Stimulated activated naive B cell treated with anti-CD40 and anti-IgM and Interleukin-4, amounts not matched to agents 10 μg/mL and 1 μg/mL and 100 μg/mL, for 72 hours (primary cell): ENCODE results near the gene CDK7.

Experiments
- ATAC-seq, 2 donors: fragments of 150-1000 bp; cut with Tn5 transposase; replicated peaks; 2 replicates each; pipeline ENCODE4 v1.10.0; 2021; ENCODE audit warnings: moderate library complexity in 1 of 2
- DNase-seq: peaks from one replicate; pipeline ENCODE4 v3.0.0; 2021
- H3K27ac Mint-ChIP-seq: one replicate; pipeline ENCODE4 v1.8.0; 2022; ENCODE audit warnings: mild to moderate bottlenecking, mixed read lengths
- H3K27me3 Mint-ChIP-seq, 2 donors: one replicate each; pipeline ENCODE4 v1.8.0; 2022; ENCODE audit warnings: mixed read lengths in 2 of 2
- H3K36me3 Mint-ChIP-seq, 2 donors: one replicate each; pipeline ENCODE4 v1.8.0; 2022; ENCODE audit warnings: mixed read lengths in 2 of 2, mild to moderate bottlenecking in 1 of 2
- H3K4me1 Mint-ChIP-seq, 2 donors: one replicate each; pipeline ENCODE4 v1.8.0; 2022; ENCODE audit warnings: mixed read lengths in 2 of 2, mild to moderate bottlenecking in 1 of 2
- H3K4me3 Mint-ChIP-seq, 2 donors: one replicate each; pipeline ENCODE4 v1.8.0; 2022; ENCODE audit warnings: mild to moderate bottlenecking in 2 of 2, mixed read lengths in 2 of 2, moderate library complexity in 1 of 2
- H3K9me3 Mint-ChIP-seq, 2 donors: one replicate each; pipeline ENCODE4 v1.8.0; 2022; ENCODE audit warnings: mixed read lengths in 2 of 2, mild to moderate bottlenecking in 1 of 2

Gene CDK7

GRCh38 chr5:69292306-69292705 is 57.6 kb downstream of the CDK7 start:
- Mint-ChIP-seq H3K27ac (no peak overlapping the region), H3K4me1 (no peaks in the 10 kb centered on the region), H3K36me3 (peaks cover 4 to 20% of the 10 kb centered on the region in 2 donors), H3K4me3 (no peak overlapping the region), H3K9me3 (no peaks in the 10 kb centered on the region), H3K27me3 (no peaks in the 10 kb centered on the region)
- no peak for ATAC-seq
- DNase-seq = no peak

DNA sequence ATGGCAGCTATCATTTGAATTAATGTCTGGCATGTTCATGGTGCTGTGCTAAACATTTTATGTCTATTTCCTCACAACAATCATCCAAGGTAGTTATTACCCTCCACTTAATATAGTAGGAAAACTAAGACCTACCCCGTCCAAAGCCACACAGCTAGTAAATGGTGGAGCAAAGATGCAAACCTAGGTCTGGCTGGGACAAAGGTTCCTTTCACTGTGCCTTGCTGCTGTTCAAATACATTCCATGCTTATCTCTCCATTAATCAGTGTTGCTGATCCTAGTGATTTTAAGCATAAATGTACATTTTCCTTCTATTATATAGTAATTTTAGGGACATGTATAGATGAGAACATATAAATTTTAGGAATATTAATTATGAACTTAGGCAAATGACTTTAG is 59.2 kb downstream of the CDK7 start:
- no peaks in the 10 kb centered on the region for H3K27me3 Mint-ChIP-seq
- H3K27ac Mint-ChIP-seq = no peak overlapping the region
- DNase-seq (no peak), ATAC-seq (no peak)
- H3K4me3 Mint-ChIP-seq = no peak overlapping the region
- H3K4me1 Mint-ChIP-seq = no peaks in the 10 kb centered on the region
- H3K36me3 Mint-ChIP-seq = peaks cover 9 to 23% of the 10 kb centered on the region in 2 donors
- H3K9me3 Mint-ChIP-seq = peaks cover 0 to 2% of the 10 kb centered on the region in 2 donors

GRCh38 chr5:69295088-69295754 is 60.5 kb downstream of the CDK7 start:
- no peak overlapping the region for H3K27ac Mint-ChIP-seq
- H3K4me1 Mint-ChIP-seq = no peaks in the 10 kb centered on the region
- H3K9me3 Mint-ChIP-seq = peaks cover 0 to 2% of the 10 kb centered on the region in 2 donors
- H3K4me3 Mint-ChIP-seq = no peak overlapping the region
- no peaks in the 10 kb centered on the region for H3K27me3 Mint-ChIP-seq
- no peak for ATAC-seq
- no peak for DNase-seq
- H3K36me3 Mint-ChIP-seq = peaks cover 17 to 34% of the 10 kb centered on the region in 2 donors

DNA sequence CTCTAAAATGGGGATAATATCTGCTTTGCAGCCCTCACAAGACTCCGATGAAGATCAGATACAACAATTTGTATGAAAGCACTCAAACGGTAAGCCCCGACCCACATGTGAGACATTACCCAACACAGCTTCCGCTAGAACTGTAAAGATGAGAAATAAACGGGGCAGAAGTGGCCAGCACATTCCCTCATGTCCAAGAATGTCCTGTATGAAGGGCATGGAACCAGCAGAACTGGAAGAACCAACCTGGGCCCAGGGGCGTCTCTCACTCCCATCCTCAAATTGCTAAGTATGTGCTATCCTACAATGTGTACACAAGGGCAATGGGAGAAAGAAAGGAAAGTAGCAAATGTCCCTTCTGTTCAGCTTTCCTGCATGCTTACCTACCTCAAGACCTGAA is 64.9 kb downstream of the CDK7 start:
- H3K9me3 Mint-ChIP-seq = peaks cover 0 to 2% of the 10 kb centered on the region in 2 donors
- peaks cover 16 to 32% of the 10 kb centered on the region in 2 donors for H3K36me3 Mint-ChIP-seq
- ATAC-seq (no peak), DNase-seq (no peak)
- H3K27ac Mint-ChIP-seq = no peak overlapping the region
- H3K4me1 Mint-ChIP-seq = no peaks in the 10 kb centered on the region
- no peaks in the 10 kb centered on the region for H3K27me3 Mint-ChIP-seq
- H3K4me3 Mint-ChIP-seq = no peak overlapping the region

GRCh38 chr5:69300537-69301203 is 66.0 kb downstream of the CDK7 start:
- peaks cover 17 to 35% of the 10 kb centered on the region in 2 donors for H3K36me3 Mint-ChIP-seq
- no peaks in the 10 kb centered on the region for H3K27me3 Mint-ChIP-seq
- DNase-seq (no peak), ATAC-seq (no peak)
- no peak overlapping the region for H3K27ac Mint-ChIP-seq
- H3K4me1 Mint-ChIP-seq = no peaks in the 10 kb centered on the region
- H3K4me3 Mint-ChIP-seq = no peak overlapping the region
- H3K9me3 Mint-ChIP-seq = peaks cover 0 to 2% of the 10 kb centered on the region in 2 donors

DNA sequence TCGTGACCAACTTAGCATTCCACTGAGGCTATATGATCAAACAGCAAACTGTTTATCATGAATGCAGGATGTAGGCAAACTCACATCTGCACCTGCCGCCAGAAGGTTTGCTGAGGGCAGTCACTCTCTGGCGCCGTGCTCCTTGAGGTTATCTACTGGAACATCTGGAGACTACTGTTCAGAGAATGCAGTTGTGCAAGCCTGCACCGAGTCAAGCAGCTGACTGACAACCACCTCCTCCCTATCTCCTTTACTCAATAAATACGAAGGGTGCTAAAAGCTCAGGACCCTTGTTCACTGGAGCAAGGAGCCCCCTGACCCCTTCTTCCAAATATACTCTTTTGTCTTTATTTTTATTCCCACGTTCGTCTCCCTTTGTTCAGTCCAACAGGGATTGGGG is 70.8 kb downstream of the CDK7 start:
- DNase-seq (no peak), ATAC-seq (no peak)
- Mint-ChIP-seq H3K27me3 (no peaks in the 10 kb centered on the region), H3K4me1 (no peaks in the 10 kb centered on the region), H3K27ac (no peak overlapping the region), H3K4me3 (no peak overlapping the region), H3K9me3 (peaks cover 0 to 16% of the 10 kb centered on the region in 2 donors), H3K36me3 (peaks cover 36 to 56% of the 10 kb centered on the region in 2 donors)

DNA sequence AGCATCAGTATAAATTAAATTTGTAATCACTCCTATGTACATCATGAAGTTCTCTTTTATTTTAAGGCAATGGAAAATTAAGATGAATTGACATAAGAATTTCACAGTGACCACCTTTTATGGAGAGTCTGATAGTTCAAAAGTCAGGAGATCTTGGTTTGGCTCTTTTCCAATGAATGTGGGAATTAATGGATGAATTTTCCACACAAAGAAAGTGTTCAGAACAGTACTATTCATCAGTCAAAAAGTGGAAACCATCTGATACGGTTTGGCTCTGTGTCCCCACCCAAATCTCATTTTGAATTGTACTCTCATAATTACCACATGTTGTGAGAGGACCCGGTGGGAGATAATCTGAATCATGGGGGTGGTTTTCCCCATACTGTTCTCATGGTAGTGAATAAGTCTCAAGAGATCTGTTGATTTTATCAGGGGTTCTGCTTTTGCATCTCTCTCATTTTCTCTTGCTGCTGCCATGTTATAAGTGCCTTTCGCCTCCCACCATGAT is 73.4 kb downstream of the CDK7 start:
- H3K27me3 Mint-ChIP-seq = no peaks in the 10 kb centered on the region
- ATAC-seq (no peak), DNase-seq (no peak)
- H3K36me3 Mint-ChIP-seq = peaks cover 42 to 67% of the 10 kb centered on the region in 2 donors
- no peak overlapping the region for H3K4me3 Mint-ChIP-seq
- no peak overlapping the region for H3K27ac Mint-ChIP-seq
- no peaks in the 10 kb centered on the region for H3K4me1 Mint-ChIP-seq
- H3K9me3 Mint-ChIP-seq = peaks cover 0 to 16% of the 10 kb centered on the region in 2 donors

DNA sequence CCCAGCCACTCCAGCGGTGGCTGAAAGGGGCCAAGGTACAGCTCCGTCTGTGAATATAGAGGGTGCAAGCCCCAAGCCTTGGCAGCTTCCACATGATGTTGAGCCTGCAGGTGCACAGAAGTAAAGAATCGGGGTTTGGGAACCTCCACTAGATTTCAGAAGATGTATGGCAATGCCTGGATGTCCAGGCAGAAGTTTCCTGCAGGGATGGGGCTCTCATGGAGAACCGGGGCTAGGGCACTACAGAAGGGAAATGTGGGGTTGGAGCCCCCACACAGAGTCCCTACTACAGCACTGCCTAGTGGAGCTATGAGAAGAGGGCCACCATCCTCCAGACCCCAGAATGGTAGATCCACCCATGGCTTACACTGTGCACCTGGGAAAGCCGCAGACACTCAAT is 74.7 kb downstream of the CDK7 start:
- Mint-ChIP-seq H3K36me3 (peaks cover 43 to 73% of the 10 kb centered on the region in 2 donors), H3K4me3 (no peak overlapping the region), H3K27ac (no peak overlapping the region), H3K4me1 (no peaks in the 10 kb centered on the region), H3K9me3 (peaks cover 0 to 16% of the 10 kb centered on the region in 2 donors), H3K27me3 (no peaks in the 10 kb centered on the region)
- ATAC-seq (no peak), DNase-seq (no peak)

DNA sequence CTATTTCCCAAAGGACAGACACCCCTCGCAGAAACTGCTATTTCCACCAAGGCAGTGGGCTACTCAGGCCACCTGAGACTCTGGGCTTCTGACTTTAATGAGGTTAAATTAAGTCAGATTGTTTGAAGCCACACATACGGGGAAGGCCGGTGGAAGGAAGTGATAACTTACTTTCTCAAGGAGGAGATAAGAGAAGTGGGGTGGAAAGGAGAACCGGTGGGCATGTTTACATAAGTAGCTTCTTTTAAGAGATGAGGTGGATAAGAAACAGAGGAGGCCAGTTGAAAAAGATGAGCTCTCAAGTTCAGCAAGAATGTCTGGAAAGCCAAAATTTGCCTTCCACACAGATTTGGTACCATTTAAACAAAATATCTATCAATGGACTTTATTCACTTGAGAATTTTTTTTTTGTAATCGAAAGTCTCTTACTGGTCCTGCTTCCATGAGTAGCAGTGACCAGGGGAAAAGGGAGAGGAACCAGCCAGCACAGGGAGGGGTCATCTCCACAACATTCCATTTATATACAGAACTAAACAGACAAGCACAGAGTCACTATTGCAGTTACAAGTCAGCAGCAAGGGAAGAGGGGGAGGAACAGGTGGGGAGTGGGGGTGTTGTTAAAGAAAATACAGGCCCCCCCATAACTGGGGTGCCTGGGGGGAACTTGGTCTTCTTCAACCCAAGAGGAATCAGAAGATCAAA is 77.9 kb downstream of the CDK7 start:
- Mint-ChIP-seq H3K4me3 (no peak overlapping the region), H3K27me3 (no peaks in the 10 kb centered on the region), H3K9me3 (peaks cover 0 to 16% of the 10 kb centered on the region in 2 donors), H3K36me3 (peaks cover 40 to 57% of the 10 kb centered on the region in 2 donors), H3K27ac (no peak overlapping the region), H3K4me1 (no peaks in the 10 kb centered on the region)
- ATAC-seq (no peak), DNase-seq (no peak)

DNA sequence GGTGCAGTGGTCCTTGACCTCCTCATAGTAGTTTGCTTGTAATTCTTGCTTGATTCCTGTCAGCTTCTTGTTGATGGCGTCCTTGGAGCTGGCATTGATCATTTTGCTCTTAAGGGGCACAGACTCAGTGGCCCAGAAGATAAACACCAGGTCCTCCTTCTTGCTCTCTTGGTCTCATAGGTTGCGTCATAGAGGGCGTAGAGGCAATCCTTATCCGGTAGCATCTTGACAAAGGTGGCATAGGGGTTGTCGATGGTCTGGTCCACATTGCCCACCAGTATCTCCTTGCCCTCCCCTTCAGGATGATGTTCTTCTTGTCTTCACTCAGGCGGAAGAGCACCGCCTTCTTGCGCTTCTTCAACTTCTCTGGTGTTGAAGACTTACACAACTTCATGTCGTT is 78.7 kb downstream of the CDK7 start:
- Mint-ChIP-seq H3K27ac (no peak overlapping the region), H3K27me3 (no peaks in the 10 kb centered on the region), H3K4me1 (no peaks in the 10 kb centered on the region), H3K36me3 (peaks cover 34 to 49% of the 10 kb centered on the region in 2 donors), H3K9me3 (peaks cover 0 to 15% of the 10 kb centered on the region in 2 donors), H3K4me3 (no peak overlapping the region)
- ATAC-seq (no peak), DNase-seq (no peak)

GRCh38 chr5:69315972-69316371 is 81.3 kb downstream of the CDK7 start:
- Mint-ChIP-seq H3K9me3 (no peaks in the 10 kb centered on the region), H3K27ac (no peak overlapping the region), H3K27me3 (no peaks in the 10 kb centered on the region), H3K4me1 (no peaks in the 10 kb centered on the region), H3K4me3 (no peak overlapping the region), H3K36me3 (peaks cover 15 to 42% of the 10 kb centered on the region in 2 donors)
- no peak for ATAC-seq
- DNase-seq = no peak

DNA sequence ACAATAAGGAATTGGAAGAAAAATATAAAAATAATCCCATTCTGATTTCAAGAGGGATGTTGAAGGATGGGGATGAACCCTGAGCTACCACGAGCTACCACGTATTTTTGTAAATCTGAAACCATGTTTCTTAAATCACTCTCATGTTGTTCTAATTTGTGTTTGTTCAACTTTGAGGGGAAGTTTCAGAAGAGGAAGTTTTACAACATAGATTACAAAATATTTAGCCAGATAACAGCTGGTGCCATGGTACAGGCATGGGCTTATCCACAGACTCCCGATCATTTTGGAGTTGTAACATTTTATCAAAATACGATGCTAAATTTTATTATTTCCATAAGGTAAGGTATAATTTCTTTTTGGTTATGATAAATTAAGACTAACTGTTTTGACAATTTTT is 82.7 kb downstream of the CDK7 start:
- no peak overlapping the region for H3K4me3 Mint-ChIP-seq
- no peaks in the 10 kb centered on the region for H3K27me3 Mint-ChIP-seq
- DNase-seq = no peak
- no peaks in the 10 kb centered on the region for H3K9me3 Mint-ChIP-seq
- no peaks in the 10 kb centered on the region for H3K4me1 Mint-ChIP-seq
- H3K27ac Mint-ChIP-seq = no peak overlapping the region
- H3K36me3 Mint-ChIP-seq = peaks cover 11 to 37% of the 10 kb centered on the region in 2 donors
- ATAC-seq = no peak

DNA sequence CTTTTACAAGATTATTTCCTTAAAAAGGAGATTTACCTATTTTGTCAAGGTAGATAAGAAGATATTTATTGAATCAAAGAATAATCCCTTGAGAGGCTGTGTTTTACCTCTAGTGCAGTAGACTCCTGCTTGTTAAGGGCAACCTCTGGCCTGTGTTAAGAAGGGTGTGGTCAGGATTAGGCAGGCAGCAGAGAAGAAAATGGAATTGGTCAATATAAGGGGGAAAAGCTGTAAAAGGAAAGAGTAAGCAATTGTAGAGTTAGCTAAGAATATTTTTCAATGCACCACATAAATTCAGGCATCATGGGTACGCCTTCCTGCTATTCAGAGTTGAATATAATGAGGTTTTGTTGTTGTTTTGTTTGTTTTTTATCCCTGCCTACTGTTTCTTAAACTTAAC is 91.7 kb downstream of the CDK7 start:
- ATAC-seq (no peak), DNase-seq (no peak)
- H3K9me3 Mint-ChIP-seq = no peaks in the 10 kb centered on the region
- H3K4me3 Mint-ChIP-seq = no peak overlapping the region
- H3K36me3 Mint-ChIP-seq = peaks cover 3 to 9% of the 10 kb centered on the region in 2 donors
- no peaks in the 10 kb centered on the region for H3K4me1 Mint-ChIP-seq
- no peak overlapping the region for H3K27ac Mint-ChIP-seq
- no peaks in the 10 kb centered on the region for H3K27me3 Mint-ChIP-seq
